Stimulated activated CD8-positive, alpha-beta memory T cell treated with anti-CD3 and anti-CD28 coated beads, Interleukin-2, amount 100 ng/mL, for 1 hour (primary cell): ENCODE measurements around the gene PRTFDC1.

Experiments used
- DNase-seq, 2 donors: peaks; one replicate each; pipeline ENCODE4 v3.0.0-alpha.2; 2020; ENCODE audit warnings: low read depth in 2 of 2

Gene PRTFDC1

GRCh38 chr10:24872790-24873182, 79.6 kb downstream of the PRTFDC1 start:
- DNase-seq, result no peak

GRCh38 chr10:24872049-24872789, 80.2 kb downstream of the PRTFDC1 start:
- no peak for DNase-seq

- DNase-seq, result no peak
These were observed 81.1 kb downstream of the PRTFDC1 start for GRCh38 chr10:24871011-24871935.

DNA sequence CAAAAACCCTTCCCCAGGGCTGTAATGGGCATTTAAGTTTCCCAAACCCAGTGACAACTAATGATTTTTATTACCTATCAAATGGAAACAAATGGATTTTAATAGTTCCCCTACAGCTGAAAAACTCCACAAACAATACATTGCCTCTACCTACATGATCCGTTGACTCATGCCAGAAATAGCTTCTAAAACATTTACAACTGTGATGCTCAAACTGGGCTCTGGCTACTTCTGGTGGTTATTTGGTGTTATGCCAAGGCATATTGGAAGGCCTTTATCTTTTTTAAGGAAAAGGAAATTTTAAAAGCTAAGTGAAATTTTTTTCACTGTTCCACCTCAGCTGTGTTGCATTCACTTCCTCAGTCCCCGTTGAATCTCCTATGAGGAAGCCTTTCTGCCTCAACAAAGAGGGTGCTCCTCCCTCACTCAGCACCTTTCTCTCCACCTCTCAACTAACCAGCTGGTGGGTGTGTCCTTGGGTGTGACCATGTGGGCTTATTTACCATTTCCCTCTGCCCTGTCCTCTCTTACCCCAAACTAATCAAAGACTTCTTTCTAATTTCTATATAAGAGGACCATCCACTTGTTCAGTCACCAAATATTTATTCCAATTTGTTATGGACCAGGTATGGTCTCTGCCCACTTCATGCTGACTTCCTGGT, 82.9 kb downstream of the PRTFDC1 start:
- DNase-seq, result no peak

DNA sequence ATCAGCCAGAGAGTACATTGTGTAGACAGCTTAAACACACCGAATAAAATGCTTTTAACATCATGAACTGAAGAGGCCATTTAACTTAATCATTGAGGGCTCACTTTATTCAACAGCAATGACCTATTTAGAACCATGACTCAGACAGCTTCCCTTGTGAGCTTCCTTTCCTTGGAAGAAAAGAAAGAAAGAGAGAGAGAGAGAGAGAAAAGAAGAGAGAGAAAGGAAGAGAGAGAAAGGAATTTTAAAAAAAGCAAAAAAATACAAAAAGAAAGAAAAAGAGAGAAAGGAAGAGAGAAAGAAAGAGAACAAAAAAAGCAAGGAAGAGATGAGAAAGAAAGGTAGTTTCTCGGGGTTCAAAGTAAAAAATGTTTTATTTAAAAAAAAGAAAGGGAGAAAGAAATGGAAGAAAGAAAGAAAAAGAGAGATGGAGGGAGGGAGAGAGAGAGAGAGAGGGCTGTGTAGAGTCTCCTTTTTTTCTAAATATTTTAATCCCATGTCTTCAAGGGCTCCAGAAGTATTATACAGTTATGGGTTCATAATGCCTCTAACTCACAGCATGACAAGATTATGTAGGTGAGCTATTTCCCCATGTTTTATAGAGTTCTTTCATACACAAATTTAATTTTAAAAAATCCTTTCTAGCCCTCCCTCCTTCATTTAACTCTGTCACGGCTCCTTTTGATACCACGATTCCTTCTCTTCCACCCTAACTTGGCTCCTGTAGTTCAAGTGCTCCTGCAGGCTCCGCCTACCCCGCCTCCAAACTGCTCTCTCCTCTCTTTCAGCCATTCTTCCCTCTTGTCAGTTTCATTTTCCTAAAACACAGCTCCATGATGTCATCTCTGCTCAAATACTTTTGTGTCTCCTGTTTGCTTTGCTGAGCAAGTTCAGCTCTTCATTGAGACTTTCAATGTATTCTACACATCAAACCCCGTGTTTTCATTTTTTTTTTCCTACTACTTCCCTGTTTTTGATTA, 85.5 kb downstream of the PRTFDC1 start:
- no peak for DNase-seq

DNA sequence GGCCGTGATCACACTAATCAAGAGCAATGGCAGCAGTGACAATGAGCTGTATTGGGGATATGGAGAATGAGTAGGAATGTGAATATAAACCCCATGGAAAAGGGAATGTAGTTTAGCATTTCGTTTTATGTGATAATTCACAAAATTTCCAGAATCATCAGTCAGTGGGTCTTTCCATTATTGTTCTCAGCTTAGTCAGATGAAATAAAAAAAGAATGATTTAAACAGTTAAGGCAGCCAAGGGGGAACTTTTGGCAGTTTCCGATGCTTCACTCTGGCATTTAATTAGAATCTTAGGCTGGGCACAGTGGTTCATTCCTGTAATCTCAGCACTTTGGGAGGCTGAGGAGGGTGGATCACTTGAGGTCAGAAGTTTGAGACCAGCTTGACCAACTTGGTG, 86.6 kb downstream of the PRTFDC1 start:
- no peak for DNase-seq

GRCh38 chr10:24862589-24862988, 89.8 kb downstream of the PRTFDC1 start:
- DNase-seq, result no peak

- DNase-seq, result no peak
These were observed 93.8 kb downstream of the PRTFDC1 start for GRCh38 chr10:24858288-24859270.

- DNase-seq, result no peak
These were observed 95.2 kb downstream of the PRTFDC1 start for GRCh38 chr10:24857031-24857725.

- DNase-seq, result no peak
These were observed 98.2 kb downstream of the PRTFDC1 start for GRCh38 chr10:24854256-24854655.

GRCh38 chr10:24853661-24854060, 98.7 kb downstream of the PRTFDC1 start:
- no peak for DNase-seq

GRCh38 chr10:24851629-24852028, 100.8 kb downstream of the PRTFDC1 start:
- DNase-seq, result no peak

GRCh38 chr10:24850727-24851296, 101.6 kb downstream of the PRTFDC1 start:
- DNase-seq, result no peak

- DNase-seq, result no peak
These were observed 102.7 kb downstream of the PRTFDC1 start for GRCh38 chr10:24849501-24850299.

GRCh38 chr10:24849051-24849450, 103.4 kb downstream of the PRTFDC1 start:
- DNase-seq, result no peak

- no peak for DNase-seq
These were observed 104.2 kb downstream of the PRTFDC1 start for GRCh38 chr10:24848195-24848594.

- no peak for DNase-seq
These were observed 105.0 kb downstream of the PRTFDC1 start for GRCh38 chr10:24847112-24848070.
